Epidermal melanocyte (primary cell): ENCODE measurements around the gene ECM2.

Experiments used
- DNase-seq: peaks from one replicate; pipeline ENCODE4 v3.0.0; 2011; ENCODE audit warnings: low spot score; ENCODE audit not compliant: insufficient read length

Gene ECM2

GRCh38 chr9:92468206-92468605 is 67.6 kb downstream of the ECM2 start:
- no peak for DNase-seq

- DNase-seq = no peak
These were observed 68.3 kb downstream of the ECM2 start for GRCh38 chr9:92467511-92467910.

- no peak for DNase-seq
These were observed 68.7 kb downstream of the ECM2 start for GRCh38 chr9:92467041-92467440.

DNA sequence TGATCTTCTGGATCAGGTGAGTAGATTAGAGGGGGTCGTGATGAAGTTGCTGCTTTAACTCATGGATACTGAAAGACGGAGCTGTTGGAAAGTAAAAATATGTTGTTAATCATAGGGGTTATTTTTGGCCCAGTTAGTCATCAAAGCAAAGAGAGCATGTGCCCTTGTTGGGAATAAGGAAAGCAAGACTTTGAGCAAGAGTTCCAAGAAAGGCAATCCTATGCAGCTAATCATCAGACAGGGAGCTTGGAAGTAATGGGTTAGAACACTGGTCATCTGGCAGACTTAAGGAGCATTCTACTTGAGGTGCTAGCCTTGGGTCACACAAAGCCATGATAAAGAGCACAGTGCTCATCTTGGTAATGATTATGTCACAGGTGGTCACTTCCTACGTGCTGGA is 71.8 kb downstream of the ECM2 start:
- DNase-seq = peak; percentile 36

GRCh38 chr9:92463387-92463786 is 72.4 kb downstream of the ECM2 start:
- no peak for DNase-seq

DNA sequence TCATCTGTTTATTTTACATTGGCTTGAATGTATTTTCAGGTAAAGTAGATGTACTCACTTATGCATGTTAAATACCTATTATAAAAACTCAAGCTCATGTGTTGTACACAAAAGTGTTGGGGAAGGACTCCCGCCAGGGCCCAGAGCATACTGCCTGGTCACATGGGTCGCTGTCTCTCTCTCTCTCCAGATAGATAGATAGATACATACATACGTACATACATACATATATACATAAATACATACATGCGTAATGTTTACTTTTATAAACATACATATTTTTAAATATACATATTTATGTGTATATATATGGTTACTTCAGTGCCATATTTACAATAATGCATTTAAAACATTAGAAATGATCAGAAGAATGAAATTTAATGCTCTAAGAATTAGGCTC is 78.2 kb downstream of the ECM2 start:
- no peak for DNase-seq

DNA sequence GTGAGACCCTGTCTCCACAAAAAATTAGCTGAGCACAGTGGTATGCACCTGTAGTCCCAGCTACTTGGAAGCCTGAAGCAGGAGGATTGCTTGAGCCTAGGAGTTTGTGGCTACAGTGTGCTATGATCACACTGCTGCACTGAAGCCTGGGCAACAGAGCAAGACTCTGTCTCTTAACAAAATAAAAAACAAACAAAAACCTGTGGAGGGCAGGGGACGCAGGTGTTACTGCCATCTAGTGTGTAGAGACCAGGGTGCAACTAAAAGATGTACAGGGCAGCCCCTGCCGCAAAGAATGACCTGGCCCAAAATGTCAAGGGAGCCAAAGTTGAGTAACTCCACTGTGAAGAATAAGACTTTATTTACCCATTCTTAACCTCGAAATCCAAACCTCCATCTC is 80.6 kb downstream of the ECM2 start:
- no peak for DNase-seq

DNA sequence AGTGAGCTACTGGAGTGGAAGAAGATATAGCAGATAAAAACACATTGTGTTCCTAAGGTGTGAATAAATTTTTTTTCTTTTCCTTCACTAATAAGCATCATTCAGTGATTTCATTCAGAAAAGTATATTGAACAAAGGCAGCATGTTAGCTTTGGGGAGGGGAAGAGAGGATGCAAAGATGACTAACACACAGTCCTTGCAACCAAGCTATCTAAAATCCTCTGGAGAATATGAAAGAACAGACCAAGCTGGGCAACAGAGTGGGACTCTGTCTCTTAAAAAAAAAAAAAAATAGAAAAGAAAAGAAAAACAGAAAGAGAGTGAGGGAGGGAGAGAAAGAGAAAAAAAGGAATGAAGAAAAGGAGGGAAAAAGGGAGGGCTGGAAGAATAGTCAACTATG is 89.3 kb downstream of the ECM2 start:
- no peak for DNase-seq
